A673 (cell line): ENCODE results near the gene CRY1.

ENCODE experiments used
- CTCF ChIP-seq: fragments of 300-800, 200-600 bp; sonication (generic); conservative IDR thresholded peaks from 2 replicates; pipeline ENCODE4 v1.5.1; 2017; ENCODE audit warnings: low read depth, mild to moderate bottlenecking, antibody characterized with exemption, low read length, moderate library complexity, mixed read lengths
- EZH2 ChIP-seq: fragments of 200-600 bp; sonication (generic); IDR thresholded peaks from 2 replicates; pipeline ENCODE4 v1.6.1; 2017; ENCODE audit warnings: borderline replicate concordance, low read depth, mild to moderate bottlenecking, mixed read lengths, antibody characterized with exemption, low read length; ENCODE audit not compliant: poor library complexity, severe bottlenecking

- TF ChIP-seq CTCF: no peak
- TF ChIP-seq EZH2: no peak
Observed at GRCh38 chr12:107138990-107139389, 45.6 kb upstream of the CRY1 start.
